Dedifferentiated amniotic fluid mesenchymal stem cell (primary cell): ENCODE data around the gene C11orf91.
"Not testable (repeated sequence)": the region's sequence is repeated elsewhere in the genome, so short reads cannot be mapped to it uniquely, and the experiment has no call there.

Experiments
- DNase-seq: peaks from one replicate; pipeline ENCODE4 v3.0.0-alpha.2; 2016; ENCODE audit errors: extremely low spot score

C11orf91 gene

DNA sequence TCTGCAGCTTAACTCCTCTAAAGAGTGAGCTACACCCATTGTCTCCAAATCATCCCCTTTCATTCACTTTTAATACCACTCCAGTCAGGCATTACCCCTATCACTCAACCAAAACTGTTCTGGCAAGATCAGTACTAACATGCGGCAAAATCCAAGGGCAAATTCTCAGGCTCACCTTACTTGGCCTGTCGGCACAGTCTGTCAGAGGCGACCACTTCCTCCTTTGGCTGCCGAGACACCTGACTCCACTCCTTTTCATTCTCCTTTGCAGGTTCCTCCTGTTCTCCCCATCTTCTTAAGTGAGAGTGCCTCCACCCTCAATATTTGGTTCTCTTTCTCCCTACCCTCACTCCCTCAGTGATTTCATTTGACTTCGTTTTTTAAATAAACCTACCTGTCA, 4.2 kb downstream of the C11orf91 start:
- no peak for DNase-seq

DNA sequence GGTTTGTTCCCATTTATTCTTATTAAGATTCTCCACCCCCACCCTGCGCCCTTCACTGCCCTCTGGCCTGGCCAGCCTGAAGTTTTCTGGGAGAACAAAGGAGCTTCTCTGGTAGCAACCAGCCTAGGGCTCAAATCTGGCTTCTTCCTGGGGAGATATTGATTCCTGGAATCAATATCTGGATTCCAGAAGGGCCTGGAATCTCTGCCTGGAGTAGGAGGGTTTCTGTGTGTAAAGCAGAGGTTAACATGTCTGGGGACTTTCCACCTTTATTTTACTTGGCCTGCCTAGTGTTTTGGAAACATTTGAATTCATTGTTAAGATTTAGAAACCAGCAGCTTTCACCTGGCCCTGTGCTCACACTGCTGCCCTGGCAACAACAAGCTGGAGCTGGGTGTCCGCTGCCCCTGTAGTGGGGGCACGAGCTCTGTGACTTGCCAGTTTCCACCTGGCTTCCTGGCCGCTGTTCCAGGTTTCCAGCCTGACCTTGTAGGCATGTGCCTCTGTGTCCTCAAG, 5.5 kb downstream of the C11orf91 start:
- no peak for DNase-seq

DNA sequence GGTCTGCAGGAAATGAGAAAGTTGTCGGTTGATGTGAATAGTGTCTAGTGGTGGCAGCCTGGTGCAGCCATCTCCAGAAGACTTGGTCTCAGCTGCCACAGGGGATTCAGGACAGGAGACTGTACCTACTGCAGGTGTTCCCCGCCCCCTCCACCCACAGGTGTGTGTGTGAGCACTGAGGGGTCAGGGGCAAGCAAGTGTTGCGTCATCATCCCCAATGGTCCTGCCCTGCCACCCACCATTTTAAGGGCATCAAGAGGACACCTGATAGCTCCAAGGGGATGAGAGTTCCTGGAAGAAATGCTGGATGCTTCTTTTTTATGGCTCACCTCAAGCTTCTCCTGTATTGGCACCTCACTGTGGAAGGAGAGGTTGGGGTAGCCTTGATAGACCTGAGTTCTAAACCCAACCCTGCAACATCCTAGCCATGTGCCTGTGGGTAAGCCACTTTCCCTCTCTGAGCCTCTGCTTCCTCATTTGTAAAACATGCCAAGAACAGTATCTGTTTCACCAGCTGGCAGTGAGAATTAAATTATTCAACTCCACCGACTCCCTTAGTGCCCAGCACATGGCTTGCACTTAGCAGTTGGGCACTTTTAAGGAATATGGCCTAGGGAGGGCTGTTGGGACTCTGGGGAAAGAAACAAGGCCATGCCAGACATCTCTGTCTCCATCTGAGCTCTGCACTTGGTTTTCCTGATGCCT, 6.1 kb downstream of the C11orf91 start:
- no peak for DNase-seq

DNA sequence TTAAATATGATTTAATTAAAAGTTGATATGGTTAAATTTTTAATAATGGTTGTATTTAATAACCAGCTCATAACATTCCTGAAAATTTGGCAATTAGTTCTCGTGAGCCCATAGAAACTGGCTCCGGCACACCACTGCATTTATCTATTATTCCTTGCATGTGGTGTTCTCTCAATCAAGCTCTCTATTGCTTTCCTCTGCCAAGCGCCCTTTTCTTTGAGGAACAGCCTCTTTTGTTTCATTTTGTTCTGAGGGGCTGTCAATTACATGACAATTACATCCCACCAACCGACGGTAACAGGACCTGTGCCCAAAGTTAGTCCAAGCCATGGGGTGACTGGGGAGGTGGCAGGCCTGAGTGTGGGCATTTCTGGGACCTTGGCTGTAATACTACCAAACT, 8.1 kb downstream of the C11orf91 start:
- no peak for DNase-seq

DNA sequence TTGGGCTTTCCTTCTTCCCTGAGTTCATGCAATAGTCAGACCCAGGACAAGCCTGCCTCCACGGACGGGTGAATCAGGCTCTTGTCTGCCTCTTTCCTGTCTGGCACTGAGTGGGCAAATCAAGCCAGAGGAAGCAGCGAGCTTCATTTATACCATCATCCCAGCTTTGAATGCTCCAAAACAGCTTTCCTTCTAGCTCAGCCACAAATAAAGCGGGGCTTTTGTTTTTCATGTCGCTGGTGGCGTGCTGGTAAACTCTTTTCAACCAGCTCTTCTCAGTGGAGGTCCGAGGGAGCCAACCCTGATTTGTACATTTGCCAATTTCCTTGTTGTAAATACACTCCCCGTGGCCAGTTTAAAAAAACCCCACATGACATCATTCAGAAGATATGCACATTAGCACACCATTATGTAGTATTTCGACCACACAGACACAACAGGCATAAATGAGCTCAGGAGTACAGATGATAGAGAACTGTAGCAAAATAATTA, 8.6 kb downstream of the C11orf91 start:
- peak; percentile 89 for DNase-seq

DNA sequence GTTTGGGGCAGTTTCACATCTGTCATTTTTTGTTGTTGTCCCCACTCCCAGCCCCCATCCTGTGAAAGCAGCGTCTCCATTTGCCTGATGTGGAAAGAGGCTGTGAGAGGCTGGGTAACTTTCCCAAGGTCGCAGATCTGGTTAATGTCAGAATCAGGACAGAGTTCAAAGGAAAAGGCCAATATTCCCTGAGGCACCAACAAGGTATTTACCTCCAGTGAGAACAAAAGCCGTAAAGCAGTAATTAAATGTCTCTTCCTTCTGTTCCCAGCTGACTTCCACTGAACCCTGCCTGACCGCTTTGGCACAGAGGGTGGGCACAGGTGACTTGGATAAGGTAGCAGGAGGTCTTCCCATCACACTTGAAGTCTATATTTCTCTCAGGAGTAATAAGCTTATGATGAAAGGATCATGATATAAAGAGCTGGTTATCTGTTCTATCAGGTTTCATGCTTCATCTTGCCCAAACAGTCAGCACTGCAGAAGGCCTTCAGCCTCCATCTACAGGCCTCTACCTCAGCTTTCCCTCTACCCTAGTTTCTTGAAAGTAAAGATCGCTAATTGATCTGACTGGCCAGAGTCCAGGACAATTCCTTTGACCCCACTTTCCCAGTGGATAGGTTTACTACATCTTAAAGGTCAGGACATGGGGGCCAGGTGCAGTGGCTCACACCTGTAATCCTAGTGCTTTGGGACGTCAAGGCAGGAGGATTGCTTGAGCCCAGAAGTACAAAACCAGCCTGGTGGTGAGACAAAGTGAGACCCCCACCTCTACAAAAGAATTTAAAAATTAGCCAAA, 9.4 kb downstream of the C11orf91 start:
- no peak for DNase-seq

DNA sequence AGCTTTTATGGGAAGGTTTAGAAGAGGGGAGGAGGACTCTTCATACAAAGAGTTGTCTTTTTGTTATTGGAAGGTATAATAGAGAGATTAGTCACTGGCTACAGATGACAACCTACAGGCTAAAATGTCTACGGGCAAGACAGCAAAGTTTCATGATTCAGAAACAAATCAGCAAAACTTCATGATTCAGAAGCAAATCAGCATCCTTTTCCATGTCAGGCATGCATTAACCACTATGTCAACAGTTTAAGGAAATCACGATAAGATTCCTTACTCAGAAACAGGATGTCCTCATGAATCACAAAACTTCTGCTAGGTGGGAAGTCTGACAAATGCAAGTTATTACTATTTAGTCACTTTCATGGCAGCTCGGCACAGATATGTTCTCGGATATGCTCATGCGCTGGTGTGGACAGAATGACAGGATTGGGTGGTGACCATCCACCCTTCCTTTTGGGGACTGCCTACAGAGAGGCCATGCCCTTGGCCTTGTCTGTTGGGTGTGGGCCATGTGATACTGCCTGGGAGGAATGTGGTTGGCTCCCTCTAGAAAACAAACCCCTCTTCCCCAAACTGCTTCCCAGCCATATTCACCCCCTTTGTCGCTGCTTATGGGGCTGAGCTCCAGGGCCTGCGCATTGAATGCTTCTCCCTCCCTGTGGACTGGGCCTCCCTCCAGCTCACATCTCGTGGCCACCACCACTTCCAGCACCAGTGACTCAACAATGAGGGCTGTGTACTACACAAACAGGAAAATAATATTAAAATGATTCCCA, 10.1 kb downstream of the C11orf91 start:
- DNase-seq: peak; percentile 84

DNA sequence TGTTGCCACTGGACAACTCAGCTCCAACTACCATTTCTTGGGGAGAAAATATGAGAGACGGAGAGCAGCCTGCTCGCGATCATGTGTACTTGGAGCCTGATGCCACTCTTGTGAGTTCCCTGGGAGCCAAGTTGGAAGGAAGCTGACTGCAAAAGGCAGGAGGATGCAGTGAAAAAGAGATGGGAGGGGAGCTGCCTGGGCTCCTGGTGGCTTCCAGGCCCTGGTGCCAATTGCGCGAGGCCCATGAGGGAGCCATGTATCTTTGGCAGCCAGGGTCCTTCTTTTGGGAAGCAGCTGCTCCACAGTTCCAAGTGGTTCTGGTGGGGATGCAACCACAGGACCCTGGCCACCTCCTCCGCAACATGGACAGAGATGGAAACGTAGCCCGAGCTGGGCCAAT, 11.1 kb downstream of the C11orf91 start:
- no peak for DNase-seq

DNA sequence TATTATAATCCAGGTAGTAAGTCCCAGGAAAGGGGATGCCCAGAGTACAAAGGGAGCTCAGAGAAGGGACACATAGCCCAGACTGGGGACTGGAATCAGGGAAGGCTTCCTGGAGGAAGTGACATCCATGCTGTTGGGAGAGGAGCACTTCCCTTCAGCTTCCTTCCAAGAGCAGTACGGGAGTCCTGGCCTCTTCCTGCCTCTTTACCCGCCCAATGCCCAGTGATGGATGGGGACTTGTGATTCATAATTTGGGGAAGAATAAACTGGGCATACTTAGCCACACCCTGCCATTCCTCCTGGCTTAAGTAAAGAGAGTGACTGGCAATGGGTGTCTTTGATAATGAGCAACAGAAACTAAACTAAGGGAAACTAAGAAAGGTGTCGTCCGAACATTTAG, 11.5 kb downstream of the C11orf91 start:
- DNase-seq: no peak

DNA sequence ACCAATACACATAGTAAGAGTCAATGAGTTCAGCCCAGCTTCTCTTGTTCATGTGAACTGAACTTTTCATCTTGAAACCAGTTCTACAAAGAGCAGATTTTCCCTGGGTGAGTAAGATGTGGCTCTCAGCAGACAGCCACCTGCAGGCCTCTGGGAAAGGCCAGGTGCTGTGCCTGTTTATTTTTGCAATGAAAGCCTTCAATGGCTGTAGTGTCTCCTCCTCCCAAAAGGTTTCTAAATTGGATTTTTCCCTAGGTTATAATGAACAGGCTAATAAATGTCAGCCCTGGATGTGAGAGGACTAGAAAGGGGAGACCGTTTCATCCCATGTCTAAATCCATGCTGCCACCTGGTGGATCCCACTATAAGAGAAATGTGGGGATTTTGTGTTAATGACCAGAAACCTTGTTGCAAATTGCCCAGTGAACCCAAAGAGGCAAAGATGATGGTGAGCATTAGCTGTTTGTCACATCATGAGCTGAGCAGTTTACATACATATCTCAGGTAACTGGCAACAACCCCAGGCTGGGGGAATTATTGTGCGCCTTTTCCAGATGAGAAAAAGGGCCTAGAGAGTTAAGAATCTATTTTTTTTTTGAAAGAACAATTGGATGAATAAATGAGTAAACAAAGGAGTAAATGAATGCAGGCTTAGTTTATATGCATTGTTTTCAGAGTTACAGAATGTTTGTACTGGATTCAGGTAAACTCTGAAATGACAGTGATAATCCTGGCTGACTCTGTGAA, 12.7 kb downstream of the C11orf91 start:
- peak; percentile 72 for DNase-seq

DNA sequence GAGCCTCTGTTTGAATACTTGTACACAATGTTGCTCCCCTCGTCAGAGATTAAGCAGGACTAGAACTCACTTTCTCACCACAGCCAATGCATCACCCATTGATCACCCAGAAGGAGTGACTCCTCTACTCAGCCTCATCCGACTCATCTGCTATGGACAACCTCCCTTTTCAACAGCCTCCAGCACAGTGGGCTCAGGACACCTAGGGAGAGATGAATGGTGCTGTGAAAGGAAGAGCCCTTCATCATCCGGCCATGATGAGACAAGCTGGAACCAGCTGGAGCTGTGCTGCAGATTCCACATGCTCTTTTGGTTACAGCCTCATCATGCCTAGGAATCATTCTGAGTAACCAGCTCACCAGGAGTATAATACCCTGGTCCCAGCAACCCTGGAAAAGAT, 15.5 kb downstream of the C11orf91 start:
- no peak for DNase-seq

DNA sequence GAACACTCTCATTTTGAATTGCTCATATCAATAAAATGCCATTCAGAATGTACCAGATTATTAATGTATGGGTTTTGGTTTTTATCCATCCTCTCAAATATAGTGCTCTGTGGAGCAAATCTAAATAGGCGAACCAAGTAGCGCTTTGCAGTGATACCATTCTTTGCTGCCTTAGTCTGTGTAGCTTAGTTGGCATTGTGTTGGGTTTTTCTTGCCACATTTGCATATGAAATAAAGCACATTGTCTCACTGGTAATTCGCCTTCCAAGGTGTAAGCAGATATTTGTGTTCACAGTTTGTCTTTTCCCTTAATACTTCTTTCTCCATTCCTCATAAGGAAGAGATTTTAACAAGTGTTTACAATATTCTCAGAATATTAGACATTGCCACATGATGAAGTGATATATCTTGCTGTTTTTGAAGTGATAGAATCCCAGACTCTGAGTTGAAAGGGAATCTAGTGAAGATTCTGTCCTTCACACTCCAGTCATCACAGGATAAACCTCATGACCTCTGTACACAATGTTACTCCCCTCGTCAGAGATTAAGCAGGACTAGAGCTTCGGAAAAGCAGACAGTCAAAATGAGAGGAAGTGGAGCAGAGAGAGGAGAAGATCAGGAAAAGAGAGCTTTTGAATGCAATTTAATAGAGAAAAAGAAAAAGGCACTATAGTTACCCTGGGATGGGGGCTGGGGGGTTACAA, 16.5 kb downstream of the C11orf91 start:
- no peak for DNase-seq

DNA sequence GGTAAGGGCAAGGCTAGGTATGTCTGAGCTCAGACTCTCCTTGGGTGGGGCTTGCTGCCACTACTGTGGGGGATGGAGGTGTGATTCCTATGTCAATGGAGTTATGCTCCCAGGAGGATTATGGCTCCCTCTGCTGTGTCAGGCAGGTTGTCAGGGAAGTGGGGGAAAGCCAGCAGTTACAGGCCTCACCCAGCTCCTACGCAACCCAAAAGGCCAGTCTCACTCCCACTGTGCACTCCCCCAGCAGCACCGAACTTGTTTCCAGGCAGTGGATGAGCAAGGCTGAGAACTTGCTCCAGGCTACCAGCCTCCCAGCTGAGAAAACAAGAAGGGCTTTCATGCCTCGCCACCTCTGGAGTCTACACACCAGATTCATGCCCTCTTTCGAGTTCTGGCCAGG, 18.2 kb downstream of the C11orf91 start:
- DNase-seq: no peak

DNA sequence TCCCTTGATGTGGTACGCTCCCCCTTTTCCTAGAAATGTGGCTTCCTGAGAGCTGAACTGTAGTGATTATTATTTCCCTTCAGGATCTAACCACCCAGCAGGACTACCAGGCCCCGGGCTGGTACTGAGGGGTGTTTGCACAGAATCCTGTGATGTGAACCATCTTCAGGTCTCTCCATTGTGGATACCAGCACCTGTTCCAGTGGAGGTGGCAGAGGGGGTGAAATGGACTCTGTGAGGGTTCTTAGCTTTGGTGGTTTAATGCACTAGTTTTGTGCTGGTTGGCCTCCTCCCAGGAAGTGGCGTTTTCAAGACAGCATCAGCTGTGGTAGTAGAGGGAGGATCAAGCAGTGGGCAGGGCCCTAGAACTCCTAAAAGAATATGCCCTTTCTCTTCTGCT, 18.6 kb downstream of the C11orf91 start:
- DNase-seq: no peak

DNA sequence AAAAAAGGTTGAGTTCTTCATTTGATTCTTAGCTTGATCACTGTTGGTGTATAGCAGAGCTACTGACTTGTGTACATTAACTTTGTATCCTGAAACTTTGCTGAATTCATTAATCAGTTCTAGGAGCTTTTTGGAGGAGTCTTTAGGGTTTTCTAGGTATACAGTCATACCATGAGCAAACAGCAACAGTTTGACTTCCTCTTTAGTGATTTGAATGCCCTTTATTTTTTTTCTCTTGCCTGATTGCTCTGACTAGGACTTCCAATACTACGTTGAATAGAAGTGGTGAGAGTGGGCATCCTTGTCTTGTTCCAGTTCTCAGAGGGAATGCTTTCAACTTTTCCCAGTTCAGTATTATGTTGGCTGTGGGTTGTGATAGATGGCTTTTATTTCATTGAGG, 22.0 kb downstream of the C11orf91 start:
- not testable (repeated sequence) for DNase-seq

DNA sequence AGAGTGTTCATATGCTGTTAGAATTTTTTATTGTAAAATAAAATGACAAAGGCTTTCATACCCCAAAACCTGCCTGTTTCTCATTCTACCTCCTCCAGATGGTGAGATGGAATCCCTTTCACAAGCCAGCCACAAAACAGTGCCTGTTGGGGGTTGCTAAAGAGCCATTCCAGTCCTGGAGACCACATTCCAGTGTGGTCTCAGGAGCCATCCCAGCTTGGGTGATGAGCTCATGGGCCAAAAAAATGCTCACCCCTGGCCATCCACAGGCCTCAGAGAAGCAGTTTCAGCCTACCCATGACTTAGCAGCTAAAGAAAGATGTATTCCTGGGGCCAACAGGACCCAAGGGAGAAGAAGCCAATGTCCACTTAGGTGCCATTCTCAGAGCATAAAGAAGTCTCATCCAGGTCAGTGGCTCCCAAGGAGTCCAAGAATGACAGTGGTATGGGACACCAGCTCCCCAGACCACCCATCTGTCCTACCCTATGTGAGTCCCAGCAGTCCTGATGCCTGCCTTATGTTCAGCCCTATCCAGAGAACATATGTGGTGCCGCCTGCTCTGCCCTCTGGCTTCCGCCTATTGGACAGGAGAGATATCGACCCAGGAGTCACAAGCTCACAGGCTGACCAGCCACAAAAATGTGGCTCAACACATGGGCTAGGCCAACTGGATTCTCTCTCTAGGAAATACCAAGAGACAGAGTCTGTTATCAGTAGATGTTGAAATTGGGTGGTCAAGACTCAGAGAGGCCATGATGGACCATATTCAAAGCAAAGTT, 26.4 kb downstream of the C11orf91 start:
- no peak for DNase-seq

DNA sequence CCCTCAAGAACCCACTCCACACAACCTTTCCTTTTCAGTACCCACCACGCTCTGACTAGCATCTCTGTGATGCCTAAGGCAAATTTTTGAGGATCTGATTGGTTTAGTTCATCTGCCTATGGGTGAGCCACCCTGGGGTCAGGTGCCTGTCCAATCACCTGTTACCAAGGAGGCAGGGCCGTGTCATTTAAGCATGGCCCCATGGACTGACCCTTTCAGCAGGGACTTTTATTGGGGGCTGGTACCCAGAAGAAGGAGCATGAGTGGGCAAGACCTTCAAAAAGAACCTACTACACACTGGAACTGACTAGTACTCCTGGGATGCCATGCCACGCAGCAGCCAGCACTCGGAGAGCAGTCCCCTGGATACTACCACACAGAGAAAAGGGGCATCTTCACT, 28.4 kb downstream of the C11orf91 start:
- no peak for DNase-seq

DNA sequence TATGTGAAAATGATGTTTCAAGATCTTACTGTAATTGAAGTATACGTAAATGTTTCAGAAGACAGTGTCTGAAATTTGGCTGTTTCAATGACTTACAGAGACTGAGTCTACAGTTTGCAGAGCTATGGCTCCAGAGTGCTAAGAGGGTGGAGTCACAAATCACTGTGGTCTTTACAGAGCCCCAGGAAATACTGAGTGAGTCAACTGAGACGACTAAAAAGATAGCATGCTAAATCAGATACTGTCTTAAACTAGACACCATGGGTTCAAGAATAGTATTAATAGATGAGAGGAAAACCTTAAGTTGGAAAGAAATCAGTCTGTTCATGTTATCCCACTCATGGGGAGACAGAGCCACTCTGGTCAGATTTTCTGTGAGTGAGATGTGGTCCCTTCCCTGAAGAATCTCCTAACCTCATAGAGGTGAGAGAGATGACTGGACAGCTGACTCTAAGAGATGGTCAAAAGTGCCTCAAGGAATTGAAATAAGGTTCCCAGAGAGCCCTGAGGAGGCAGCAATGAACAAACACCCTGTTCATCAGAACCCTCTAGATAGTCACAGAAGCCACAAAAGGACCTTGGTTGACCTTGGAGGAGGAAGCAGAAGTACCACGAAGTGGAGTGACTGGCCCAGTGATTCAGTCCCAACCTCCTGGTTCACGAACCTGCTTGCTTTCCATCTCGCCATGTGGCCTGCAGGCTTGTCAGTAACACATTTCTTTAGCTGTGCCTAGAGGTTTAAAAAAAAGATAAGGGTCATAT, 30.2 kb downstream of the C11orf91 start:
- DNase-seq: peak; percentile 38

DNA sequence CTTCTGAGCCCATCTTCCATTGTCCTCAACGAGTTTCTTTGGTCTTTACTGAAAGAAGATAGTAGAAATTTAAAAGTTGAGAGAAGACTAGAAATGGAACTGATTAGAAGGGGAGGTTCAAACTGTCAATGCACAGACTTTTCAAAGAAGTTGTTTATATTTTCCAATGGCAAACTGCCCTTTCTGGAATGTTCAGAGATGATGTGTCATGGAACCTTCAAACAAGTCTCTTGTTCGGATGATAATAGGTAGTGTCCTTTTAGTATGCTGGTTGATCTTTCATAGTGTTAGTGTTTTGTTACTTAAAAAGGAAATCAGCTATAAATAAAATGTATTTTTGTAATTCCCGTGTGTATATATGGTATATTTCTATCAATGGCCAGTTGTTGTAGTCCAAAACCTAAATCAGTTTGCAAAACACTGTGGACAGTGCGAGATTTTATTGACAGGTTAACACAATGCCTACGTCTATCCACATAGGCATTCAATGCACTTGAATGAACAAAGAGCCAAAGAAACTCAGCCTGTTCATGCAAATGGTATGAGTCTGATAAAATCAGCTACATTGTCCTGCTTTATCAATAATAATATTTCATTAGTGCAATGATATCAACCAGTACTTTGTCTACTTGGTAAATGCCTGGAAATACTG, 30.9 kb downstream of the C11orf91 start:
- DNase-seq: no peak
